Natural killer cell (primary cell): Measurements from ENCODE around the gene ACOT11. TPM values are rescaled to one million over a fixed set of nuclear protein-coding genes. Genes with fewer than 3 reads are reported as not detected.

Experiments used
- ATAC-seq, 3 donors: fragments of 150-1000 bp in 2 of 3; fragments of 200-7000 bp in 1 of 3; cut with Tn5 transposase; 1 replicate in 1 of 3; 2 replicates in 2 of 3; pipeline ENCODE4 v1.10.0; 2021; ENCODE audit warnings: mild to moderate bottlenecking in 2 of 3, moderate library complexity in 2 of 3
- DNase-seq, 2 donors: peaks; one replicate each; pipeline versions ENCODE4 v3.0.0 to v3.0.0-alpha.2; 2013 to 2021; ENCODE audit warnings: mixed read lengths in 1 of 2
- H3K27ac ChIP-seq: one replicate; pipeline ENCODE4 v1.5.1; 2013; ENCODE audit warnings: mild to moderate bottlenecking, low read length
- H3K27me3 ChIP-seq: one replicate; pipeline ENCODE4 v1.6.1; 2013; ENCODE audit warnings: low read length; ENCODE audit not compliant: control insufficient read depth, insufficient read depth
- H3K36me3 ChIP-seq: one replicate; pipeline ENCODE4 v1.6.1; 2013; ENCODE audit warnings: low read length; ENCODE audit not compliant: control insufficient read depth, insufficient read depth
- H3K4me1 ChIP-seq: one replicate; pipeline ENCODE4 v1.6.1; 2013; ENCODE audit warnings: low read length; ENCODE audit not compliant: control insufficient read depth, insufficient read depth
- H3K4me3 ChIP-seq: one replicate; pipeline ENCODE4 v1.5.1; 2013; ENCODE audit warnings: low read length
- H3K9me3 ChIP-seq: one replicate; pipeline ENCODE4 v1.6.1; 2013; ENCODE audit warnings: low read length; ENCODE audit not compliant: control insufficient read depth, insufficient read depth
- H3K27ac Mint-ChIP-seq, 2 donors: one replicate each; pipeline ENCODE4 v1.8.0; 2022; ENCODE audit warnings: mild to moderate bottlenecking in 2 of 2, mixed read lengths in 2 of 2, moderate library complexity in 1 of 2
- H3K27me3 Mint-ChIP-seq, 2 donors: one replicate each; pipeline ENCODE4 v1.8.0; 2022; ENCODE audit warnings: low read depth in 2 of 2, mixed read lengths in 2 of 2
- H3K36me3 Mint-ChIP-seq: one replicate; pipeline ENCODE4 v1.8.0; 2022; ENCODE audit warnings: mixed read lengths
- H3K4me1 Mint-ChIP-seq, 2 donors: one replicate each; pipeline ENCODE4 v1.8.0; 2022; ENCODE audit warnings: mixed read lengths in 2 of 2
- H3K4me3 Mint-ChIP-seq: one replicate; pipeline ENCODE4 v1.8.0; 2022; ENCODE audit warnings: mild to moderate bottlenecking, moderate library complexity, mixed read lengths
- H3K9me3 Mint-ChIP-seq, 2 donors: one replicate each; pipeline ENCODE4 v1.8.0; 2022; ENCODE audit warnings: mixed read lengths in 2 of 2
- CTCF ChIP-seq: fragments of 200-600 bp; IDR thresholded peaks from one replicate; pipeline ENCODE4 v1.8.0; 2022; ENCODE audit warnings: antibody characterized with exemption
- WGBS: methylation state at CpG from one replicate; pipeline ENCODE4 v1.1.7; 2013; ENCODE audit warnings: missing lambda C conversion rate; ENCODE audit not compliant: insufficient coverage; 5-methylcytosine and 5-hydroxymethylcytosine counted together
- intact Hi-C: fragments of 100-400 bp; cut with micrococcal nuclease; formaldehyde crosslinking; loops from one replicate; pipeline ENCODE4 v1.14.2; 2022
- total RNA-seq, 4 donors: library from RNA; stranded (reverse); fragments of 120-200 nt in 1 of 4; gene quantifications; one replicate each; pipeline versions ENCODE4 v1.2.3 to v1.2.4, GENCODE V29; 2013 to 2022

The ACOT11 gene
- total RNA-seq, 3 donors from 2014 or later (not counting 1 experiment from before 2014, with no cell fraction given) = 0.61 to 1.2 (median 0.85) TPM

- no peaks in the 10 kb centered on the region for H3K9me3 Mint-ChIP-seq
- H3K4me1 Mint-ChIP-seq = peaks cover 24 to 28% of the 10 kb centered on the region in 2 donors
- no peaks in the 10 kb centered on the region for H3K36me3 ChIP-seq
- intact Hi-C loops = no loop called here
- H3K27ac ChIP-seq = no peak overlapping the region
- peaks cover 11 to 19% of the 10 kb centered on the region in 2 donors for H3K27me3 Mint-ChIP-seq
- no peak overlapping the region for H3K27ac Mint-ChIP-seq
- H3K4me3 Mint-ChIP-seq = no peak overlapping the region
- WGBS = 93% methylated on average over 8 of the region's 8 CpGs
- no peaks in the 10 kb centered on the region for H3K9me3 ChIP-seq
- no peak for TF ChIP-seq CTCF
- no peaks in the 10 kb centered on the region for H3K27me3 ChIP-seq
- no peak overlapping the region for H3K4me3 ChIP-seq
- no peaks in the 10 kb centered on the region for H3K36me3 Mint-ChIP-seq
- DNase-seq = no peak
- H3K4me1 ChIP-seq = peaks cover 19% of the 10 kb centered on the region
- no peak for ATAC-seq
Measured at GRCh38 chr1:54538538-54538937, 9.5 kb upstream of the ACOT11 start.

- H3K27ac Mint-ChIP-seq = no peak overlapping the region
- no peaks in the 10 kb centered on the region for H3K36me3 Mint-ChIP-seq
- intact Hi-C loops = no loop called here
Measured at GRCh38 chr1:54540582-54541295, 7.3 kb upstream of the ACOT11 start.

GRCh38 chr1:54542120-54542961 lies 5.7 kb upstream of the ACOT11 start:
- no peaks in the 10 kb centered on the region for H3K9me3 ChIP-seq
- H3K4me1 ChIP-seq = peaks cover 19% of the 10 kb centered on the region
- TF ChIP-seq CTCF = no peak
- DNase-seq = peak; percentile 45 to 71
- Mint-ChIP-seq H3K4me3 (peak overlapping the region; percentile 89), H3K9me3 (no peaks in the 10 kb centered on the region), H3K4me1 (peaks cover 25 to 26% of the 10 kb centered on the region in 2 donors), H3K36me3 (no peaks in the 10 kb centered on the region), H3K27me3 (peaks cover 3 to 9% of the 10 kb centered on the region in 2 donors), H3K27ac (peak overlapping the region in 1 of 2 donors; percentile 85)
- H3K4me3 ChIP-seq = peak overlapping the region; percentile 43
- H3K27ac ChIP-seq = no peak overlapping the region
- H3K27me3 ChIP-seq = no peaks in the 10 kb centered on the region
- under 1% methylated on average over 61 of the region's 61 CpGs for WGBS
- H3K36me3 ChIP-seq = no peaks in the 10 kb centered on the region
- intact Hi-C loops = no loop called here
- peak; percentile 76 to 86 (median 82) for ATAC-seq

More at GRCh38 chr1:54540582-54541295, 7.3 kb upstream of the ACOT11 start:
- no peaks in the 10 kb centered on the region for H3K36me3 ChIP-seq
- H3K4me3 Mint-ChIP-seq = peak overlapping the region; percentile 35
- peaks cover 11 to 16% of the 10 kb centered on the region in 2 donors for H3K27me3 Mint-ChIP-seq
- WGBS = 92% methylated on average over 10 of the region's 10 CpGs
- H3K4me3 ChIP-seq = no peak overlapping the region
- H3K4me1 Mint-ChIP-seq = peaks cover 24 to 29% of the 10 kb centered on the region in 2 donors
- DNase-seq (no peak), ATAC-seq (no peak)
- no peak overlapping the region for H3K27ac ChIP-seq
- no peaks in the 10 kb centered on the region for H3K27me3 ChIP-seq
- TF ChIP-seq CTCF = no peak
- no peaks in the 10 kb centered on the region for H3K9me3 ChIP-seq
- no peaks in the 10 kb centered on the region for H3K9me3 Mint-ChIP-seq
- peaks cover 19% of the 10 kb centered on the region for H3K4me1 ChIP-seq
